K562 (cell line): ENCODE data around the gene WTAP. TPM values are rescaled to one million over a fixed set of nuclear protein-coding genes. Genes with fewer than 3 reads are reported as not detected.

Experiments used
- ATAC-seq: fragments of 200-7000 bp; cut with Tn5 transposase; 3 replicates; pipeline ENCODE4 v1.9.1; 2020; ENCODE audit warnings: moderate library complexity
- BruUV-seq: library from RNA; stranded (reverse); fragments of 400-500 nt; replicated peaks from 2 replicates; lab custom pipeline; 2021; lab: Mats Ljungman, UMichigan
- CTCF ChIA-PET: fragments of 300-600 bp; formaldehyde crosslinking; extraction: SDS; loops from one replicate; lab custom pipeline; 2021; ENCODE audit warnings: low intra/inter-chr PET ratio; lab: Yijun Ruan, JAX
- POLR2A ChIA-PET: fragments of 300-600, 350-650 bp; sonication (Branson Sonifier 250); formaldehyde crosslinking; extraction: SDS; loops from one replicate; lab custom pipeline; 2021; ENCODE audit warnings: antibody characterized with exemption, inconsistent platforms; lab: Yijun Ruan, JAX
- DNase-seq, 4 experiments: peaks; one replicate each; pipeline versions ENCODE4 v3.0.0 to v3.0.0-alpha.2; 2011 to 2018; ENCODE audit warnings: low spot score in 3 of 4, mixed read lengths in 3 of 4; ENCODE audit errors: extremely low read depth in 1 of 4
- FAIRE-seq: peaks from 2 replicates; lab custom pipeline; 2011; peaks lifted over from hg19 to GRCh38; lab: Jason Lieb, UNC
- H2AFZ ChIP-seq: 2 replicates; pipeline ENCODE4 v1.6.0; 2011; ENCODE audit warnings: low read depth, low read length, control low read depth, inconsistent platforms
- H3K27ac ChIP-seq: fragments of 200-600 bp; 3 replicates; pipeline ENCODE4 v1.8.0; 2011; ENCODE audit warnings: low read depth, mild to moderate bottlenecking, control low read depth, inconsistent platforms, low read length, moderate library complexity, mixed read lengths; ENCODE audit errors: extremely low read depth
- H3K27me3 ChIP-seq, 2 experiments: fragments of 300-600 bp in 1 of 2; 2 replicates in 1 of 2; 3 replicates in 1 of 2; pipeline versions ENCODE4 v1.6.0 to v1.8.0; 2011; ENCODE audit warnings: inconsistent platforms in 2 of 2, low read length in 2 of 2, mild to moderate bottlenecking in 1 of 2, mixed read lengths in 1 of 2, moderate library complexity in 1 of 2; ENCODE audit not compliant: control insufficient read depth in 2 of 2, insufficient read depth in 2 of 2
- H3K36me3 ChIP-seq: fragments of 300-600 bp; 3 replicates; pipeline ENCODE4 v1.8.0; 2011; ENCODE audit warnings: mild to moderate bottlenecking, low read length, inconsistent platforms; ENCODE audit not compliant: control insufficient read depth, insufficient read depth
- H3K4me1 ChIP-seq, 2 experiments: fragments of 200-600 bp in 1 of 2; replicated peaks in 1 of 2; 2 replicates in 1 of 2; 3 replicates in 1 of 2; pipeline versions ENCODE4 v1.5.1 to v1.8.0; 2011; ENCODE audit warnings: inconsistent platforms in 2 of 2, low read length in 2 of 2, mild to moderate bottlenecking in 1 of 2, mixed read lengths in 1 of 2, moderate library complexity in 1 of 2; ENCODE audit not compliant: control insufficient read depth in 2 of 2, insufficient read depth in 2 of 2
- H3K4me2 ChIP-seq: 2 replicates; pipeline ENCODE4 v1.6.1; 2011; ENCODE audit warnings: low read length, control low read depth, inconsistent platforms, mixed read lengths; ENCODE audit not compliant: insufficient read depth
- H3K4me3 ChIP-seq: fragments of 200-600 bp; sonication (generic), shearing (Covaris generic); 2 replicates; pipeline ENCODE4 v1.5.1; 2016; ENCODE audit warnings: control low read depth, inconsistent platforms
- H3K79me2 ChIP-seq: fragments of 200-600 bp; 3 replicates; pipeline ENCODE4 v1.8.0; 2011; ENCODE audit warnings: low read length, inconsistent platforms; ENCODE audit not compliant: control insufficient read depth, insufficient read depth
- H3K9ac ChIP-seq, 2 experiments: 2 replicates each; pipeline versions ENCODE4 v1.6.0 to v1.6.1; 2011; ENCODE audit warnings: low read depth in 2 of 2, low read length in 2 of 2, control low read depth in 1 of 2, inconsistent platforms in 1 of 2, mild to moderate bottlenecking in 1 of 2, mixed read lengths in 1 of 2; ENCODE audit not compliant: insufficient read depth in 1 of 2
- H3K9me1 ChIP-seq: one replicate; pipeline ENCODE4 v1.6.0; 2011; ENCODE audit warnings: inconsistent platforms, mild to moderate bottlenecking, low read length, moderate library complexity; ENCODE audit not compliant: control insufficient read depth, insufficient read depth
- H3K9me3 ChIP-seq: replicated peaks from 2 replicates; pipeline ENCODE4 v1.5.1; 2011; ENCODE audit warnings: low read depth, low read length, inconsistent platforms; ENCODE audit not compliant: control insufficient read depth, insufficient read depth
- H4K20me1 ChIP-seq: replicated peaks from 2 replicates; pipeline ENCODE4 v1.6.1; 2011; ENCODE audit warnings: low read length, inconsistent platforms, mixed read lengths; ENCODE audit not compliant: control insufficient read depth, insufficient read depth
- CC2D1A ChIP-seq: fragments of 450-650 bp; IDR thresholded peaks from 2 replicates; pipeline ENCODE4 v1.6.1; 2017; ENCODE audit warnings: mild to moderate bottlenecking
- ELF2 ChIP-seq: fragments of 250-450 bp; sonication (Bioruptor Pico); IDR thresholded peaks from 2 replicates; pipeline ENCODE4 v1.5.0; 2021; ENCODE audit warnings: mild to moderate bottlenecking
- FOXA3 ChIP-seq, 2 experiments: fragments of 450-650 bp in 1 of 2; sonication (generic) in 1 of 2; formaldehyde crosslinking; IDR thresholded peaks in 1 of 2; conservative IDR thresholded peaks in 1 of 2; 2 replicates each; pipeline versions ENCODE4 v1.4.0 to v1.8.0; 2020 to 2022; ENCODE audit warnings: mild to moderate bottlenecking in 2 of 2, missing genetic modification reagents in 1 of 2
- NCOA1 ChIP-seq: fragments of 450-650 bp; IDR thresholded peaks from 2 replicates; pipeline ENCODE4 v1.6.1; 2016; ENCODE audit warnings: low read depth
- PKNOX1 ChIP-seq: fragments of 450-650 bp; IDR thresholded peaks from 2 replicates; pipeline ENCODE4 v1.6.1; 2016
- SIN3A ChIP-seq, 2 experiments: fragments of 150-350 bp in 1 of 2; IDR thresholded peaks; 2 replicates each; pipeline ENCODE4 v1.6.1; 2011 to 2016; ENCODE audit warnings: borderline replicate concordance in 2 of 2, low read depth in 2 of 2, low read length in 2 of 2, mild to moderate bottlenecking in 2 of 2, moderate library complexity in 2 of 2; ENCODE audit not compliant: control insufficient read depth in 1 of 2
- SIX5 ChIP-seq, 2 experiments: IDR thresholded peaks; 2 replicates each; pipeline ENCODE4 v1.6.1; 2011; ENCODE audit warnings: low read length in 2 of 2, borderline replicate concordance in 1 of 2, low read depth in 1 of 2, mild to moderate bottlenecking in 1 of 2, moderate library complexity in 1 of 2; ENCODE audit not compliant: insufficient read depth in 1 of 2
- WGBS: fragments of 100-300 bp; shearing (Covaris generic); methylation state at CpG from one replicate; pipeline ENCODE4 v1.1.6; 2016; ENCODE audit warnings: low coverage, mixed read lengths; ENCODE audit not compliant: insufficient coverage; ENCODE audit errors: missing lambda C conversion rate; 5-methylcytosine and 5-hydroxymethylcytosine counted together
- in situ Hi-C: fragments of 300-500 bp; cut with MboI; formaldehyde crosslinking; loops from 4 replicates; pipeline ENCODE4 v1.15.0; 2018; ENCODE audit warnings: inconsistent platforms, mixed read lengths
- intact Hi-C: fragments of 100-400 bp; cut with micrococcal nuclease; formaldehyde crosslinking; loops from 2 replicates; pipeline ENCODE4 v1.14.2; 2022
- polyA plus RNA-seq, 8 experiments: library from polyadenylated mRNA; depleted of rRNA in 4 of 8; stranded (reverse) in 5 of 8; unstranded in 3 of 8; fragments of >200 nt; fragmentation: Nextera tagmentation in 2 of 8; fragmentation: Illumina TruSeq in 1 of 8; extraction: Ambion mirVana in 2 of 8; extraction: Trizol in 1 of 8; gene quantifications; 2 replicates each; pipeline versions ENCODE4 v1.2.1 to v1.2.3, GENCODE V29; 2011 to 2014; ENCODE audit warnings: inconsistent platforms in 1 of 8, missing spikeins in 1 of 8
- total RNA-seq, 7 experiments: library from RNA; depleted of rRNA in 6 of 7; stranded (reverse); fragments of >200 nt in 6 of 7; fragmentation: Illumina TruSeq in 2 of 7; extraction: Trizol in 2 of 7; gene quantifications; 2 replicates each; pipeline versions ENCODE4 v1.2.1 to v1.2.3, GENCODE V29; 2011 to 2021; ENCODE audit warnings: low replicate concordance in 1 of 7
- TF ChIP-seq, protein P1 (sequence below), 2 experiments: fragments of 450-650 bp; formaldehyde crosslinking in 1 of 2; IDR thresholded peaks; 2 replicates each; pipeline versions ENCODE4 v1.4.0 to v1.6.1; 2014 to 2020; ENCODE audit warnings: mild to moderate bottlenecking in 2 of 2, borderline replicate concordance in 1 of 2, low read depth in 1 of 2

The WTAP gene
- total and polyA plus RNA-seq, 9 of the 15 experiments (the other 6 are each of a cell fraction or from before 2014, with no cell fraction given): 52.4 to 156 (median 110) TPM

- Histone ChIP-seq H3K27me3 (no peaks in the 10 kb centered on the region), H2AFZ (peak overlapping the region; percentile 96), H3K36me3 (peaks cover 73% of the 10 kb centered on the region), H3K79me2 (peaks cover 81% of the 10 kb centered on the region), H3K27ac (peak overlapping the region; percentile 95), H4K20me1 (peaks cover 15% of the 10 kb centered on the region; the same call in 1 of the 2 replicates), H3K9me3 (no peaks in the 10 kb centered on the region), H3K4me2 (peak overlapping the region; percentile 96), H3K4me3 (peak overlapping the region; percentile 93), H3K9me1 (no peaks in the 10 kb centered on the region), H3K9ac (peak overlapping the region; percentile 96 to 97), H3K4me1 (peaks cover 14 to 22% of the 10 kb centered on the region in 2 experiments; a peak in 4 of 5 replicates)
- in situ Hi-C loops: no loop called here
- ChIA-PET POLR2A (interaction anchor here (0.6 to 4.6 kb wide), 17 partner anchors 8 to 310 kb away, joined by 3 to 37 read pairs (median 6); partner anchors contain the start of genes PNLDC1, SOD2 and WTAP), CTCF (interaction anchor here (0.6 kb wide), 1 partner anchor 71 kb away, joined by 3 read pairs; no protein-coding TSS in a partner anchor)
- no peak for FAIRE-seq
- BruUV-seq: no TSS peak
- no peak for DNase-seq
- ATAC-seq: no peak
- TF ChIP-seq, protein P1, sequence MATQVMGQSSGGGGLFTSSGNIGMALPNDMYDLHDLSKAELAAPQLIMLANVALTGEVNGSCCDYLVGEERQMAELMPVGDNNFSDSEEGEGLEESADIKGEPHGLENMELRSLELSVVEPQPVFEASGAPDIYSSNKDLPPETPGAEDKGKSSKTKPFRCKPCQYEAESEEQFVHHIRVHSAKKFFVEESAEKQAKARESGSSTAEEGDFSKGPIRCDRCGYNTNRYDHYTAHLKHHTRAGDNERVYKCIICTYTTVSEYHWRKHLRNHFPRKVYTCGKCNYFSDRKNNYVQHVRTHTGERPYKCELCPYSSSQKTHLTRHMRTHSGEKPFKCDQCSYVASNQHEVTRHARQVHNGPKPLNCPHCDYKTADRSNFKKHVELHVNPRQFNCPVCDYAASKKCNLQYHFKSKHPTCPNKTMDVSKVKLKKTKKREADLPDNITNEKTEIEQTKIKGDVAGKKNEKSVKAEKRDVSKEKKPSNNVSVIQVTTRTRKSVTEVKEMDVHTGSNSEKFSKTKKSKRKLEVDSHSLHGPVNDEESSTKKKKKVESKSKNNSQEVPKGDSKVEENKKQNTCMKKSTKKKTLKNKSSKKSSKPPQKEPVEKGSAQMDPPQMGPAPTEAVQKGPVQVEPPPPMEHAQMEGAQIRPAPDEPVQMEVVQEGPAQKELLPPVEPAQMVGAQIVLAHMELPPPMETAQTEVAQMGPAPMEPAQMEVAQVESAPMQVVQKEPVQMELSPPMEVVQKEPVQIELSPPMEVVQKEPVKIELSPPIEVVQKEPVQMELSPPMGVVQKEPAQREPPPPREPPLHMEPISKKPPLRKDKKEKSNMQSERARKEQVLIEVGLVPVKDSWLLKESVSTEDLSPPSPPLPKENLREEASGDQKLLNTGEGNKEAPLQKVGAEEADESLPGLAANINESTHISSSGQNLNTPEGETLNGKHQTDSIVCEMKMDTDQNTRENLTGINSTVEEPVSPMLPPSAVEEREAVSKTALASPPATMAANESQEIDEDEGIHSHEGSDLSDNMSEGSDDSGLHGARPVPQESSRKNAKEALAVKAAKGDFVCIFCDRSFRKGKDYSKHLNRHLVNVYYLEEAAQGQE (IDR thresholded peaks at IDR 0.05; ENCODE audit: borderline replicate concordance): 0 out of 2 replicates have a peak, but pooled peaks have one; percentile 11
- TF ChIP-seq, protein P1 (CRISPR knock-in tag; IDR thresholded peaks at IDR 0.05; ENCODE audit: low read depth): no peak
- no peak for TF ChIP-seq NCOA1
- TF ChIP-seq FOXA3 (CRISPR knock-in tag; conservative IDR thresholded peaks at IDR 0.05 in 1 of 2, IDR thresholded peaks at IDR 0.05 in 1 of 2): 0 out of 4 replicates have a peak, but pooled peaks of 1 of the 2 experiments have one; percentile 4
- 0 out of 2 replicates have a peak, but pooled peaks have one; percentile 33 for TF ChIP-seq ELF2 (CRISPR knock-in tag)
- TF ChIP-seq SIN3A (IDR thresholded peaks at IDR 0.05; ENCODE audit: borderline replicate concordance in 2 of 2, control insufficient read depth in 1 of 2, low read depth in 2 of 2, low read length in 2 of 2): peak in 1 of 2 experiments; percentile 22; a peak in 1 of 4 replicates
- TF ChIP-seq CC2D1A: no peak
- no peak for TF ChIP-seq SIX5 (IDR thresholded peaks at IDR 0.05; ENCODE audit: borderline replicate concordance in 1 of 2, insufficient read depth in 1 of 2, low read depth in 1 of 2, low read length in 2 of 2)
- peak; percentile 52 for TF ChIP-seq PKNOX1
- 3% methylated on average over 17 of the region's 18 CpGs for WGBS
- intact Hi-C loops: loop anchor here (1.0 kb wide), 2 partner anchors 64 to 100 kb away; partner anchors contain the start of gene WTAP
These were observed 63.8 kb downstream of the WTAP start for GRCh38 chr6:159790956-159791598.
